ENCODE measurements around the gene TACR2.

TACR2 gene

GRCh38 chr10:69419096-69419743 lies 2.5 kb upstream of the TACR2 start:
- no peak for DNase-seq (ENCODE audit: low read depth in 2 of 2)

- no peak for DNase-seq (ENCODE audit: low read depth in 2 of 2)
Observed at GRCh38 chr10:69418052-69418752, 1.5 kb upstream of the TACR2 start.

GRCh38 chr10:69417542-69417941 lies 824 bp upstream of the TACR2 start:
- DNase-seq (ENCODE audit: low read depth in 2 of 2) = no peak

- no peak for DNase-seq (ENCODE audit: low read depth in 2 of 2)
Observed at GRCh38 chr10:69415951-69416350, 767 bp downstream of the TACR2 start.

- no peak for DNase-seq (ENCODE audit: low read depth in 2 of 2)
Observed at GRCh38 chr10:69415049-69415448, 1.7 kb downstream of the TACR2 start.

- DNase-seq (ENCODE audit: low read depth in 2 of 2) = no peak
Observed at GRCh38 chr10:69414036-69415018, 2.4 kb downstream of the TACR2 start.

GRCh38 chr10:69413221-69413865 lies 3.4 kb downstream of the TACR2 start:
- no peak for DNase-seq (ENCODE audit: low read depth in 2 of 2)

- DNase-seq (ENCODE audit: low read depth in 2 of 2) = no peak
Observed at GRCh38 chr10:69412232-69412790, 4.4 kb downstream of the TACR2 start.

GRCh38 chr10:69411476-69411875 lies 5.2 kb downstream of the TACR2 start:
- no peak for DNase-seq (ENCODE audit: low read depth in 2 of 2)

GRCh38 chr10:69410487-69410886 lies 6.2 kb downstream of the TACR2 start:
- DNase-seq (ENCODE audit: low read depth in 2 of 2) = no peak

GRCh38 chr10:69409968-69410367 lies 6.8 kb downstream of the TACR2 start:
- DNase-seq (ENCODE audit: low read depth in 2 of 2) = no peak

GRCh38 chr10:69409176-69409495 lies 7.6 kb downstream of the TACR2 start:
- DNase-seq (ENCODE audit: low read depth in 2 of 2) = no peak

GRCh38 chr10:69408318-69409175 lies 8.2 kb downstream of the TACR2 start:
- peak; percentile 80 to 81 for DNase-seq (ENCODE audit: low read depth in 2 of 2)

- no peak for DNase-seq (ENCODE audit: low read depth in 2 of 2)
Observed at GRCh38 chr10:69407621-69408301, 9.0 kb downstream of the TACR2 start.

- DNase-seq (ENCODE audit: low read depth in 2 of 2) = no peak
Observed at GRCh38 chr10:69406816-69407580, 9.7 kb downstream of the TACR2 start.

GRCh38 chr10:69406302-69406811 lies 10.4 kb downstream of the TACR2 start:
- DNase-seq (ENCODE audit: low read depth in 2 of 2) = no peak

- DNase-seq (ENCODE audit: low read depth in 2 of 2) = no peak
Observed at GRCh38 chr10:69405221-69405620, 11.5 kb downstream of the TACR2 start.

GRCh38 chr10:69404786-69405185 lies 11.9 kb downstream of the TACR2 start:
- DNase-seq (ENCODE audit: low read depth in 2 of 2) = no peak

- no peak for DNase-seq (ENCODE audit: low read depth in 2 of 2)
Observed at GRCh38 chr10:69403519-69403918, 13.2 kb downstream of the TACR2 start.

All from activated CD4-positive, alpha-beta T cell treated with anti-CD3 and anti-CD28 coated beads for 24 hours (primary cell).